ENCODE data around the gene CADPS.

Gene CADPS

DNA sequence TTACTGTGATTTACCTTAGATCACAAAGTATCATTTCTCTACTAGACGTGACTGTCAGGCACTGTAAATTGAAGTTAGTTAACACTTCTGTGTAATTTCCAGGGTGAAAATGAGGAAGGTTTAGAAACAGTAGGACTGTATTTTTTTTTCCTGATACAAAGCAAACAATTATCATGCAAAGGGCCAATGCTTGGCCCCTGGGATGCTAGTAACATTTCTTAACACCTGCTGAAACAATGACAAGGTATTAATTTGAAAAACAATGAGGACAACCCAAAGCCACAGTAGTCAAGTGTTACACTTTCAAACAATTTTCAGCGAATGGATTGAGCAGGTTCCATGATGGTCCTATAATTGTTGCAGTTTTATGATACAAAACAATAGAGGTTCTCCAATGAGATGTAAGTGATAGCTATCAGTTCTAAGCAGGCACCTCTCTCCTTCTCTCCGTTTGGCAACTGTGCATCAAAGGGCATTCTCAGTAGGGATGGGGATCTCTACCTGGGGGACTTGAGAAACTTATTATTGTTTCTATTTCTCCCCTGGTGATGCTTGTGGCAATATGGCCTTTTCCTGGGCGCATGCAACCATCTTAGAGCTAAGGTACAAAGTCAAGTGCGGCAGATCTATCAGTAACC lies 435.9 kb downstream of the CADPS start:
- no peak for DNase-seq (ENCODE audit: low read depth in 2 of 2)

DNA sequence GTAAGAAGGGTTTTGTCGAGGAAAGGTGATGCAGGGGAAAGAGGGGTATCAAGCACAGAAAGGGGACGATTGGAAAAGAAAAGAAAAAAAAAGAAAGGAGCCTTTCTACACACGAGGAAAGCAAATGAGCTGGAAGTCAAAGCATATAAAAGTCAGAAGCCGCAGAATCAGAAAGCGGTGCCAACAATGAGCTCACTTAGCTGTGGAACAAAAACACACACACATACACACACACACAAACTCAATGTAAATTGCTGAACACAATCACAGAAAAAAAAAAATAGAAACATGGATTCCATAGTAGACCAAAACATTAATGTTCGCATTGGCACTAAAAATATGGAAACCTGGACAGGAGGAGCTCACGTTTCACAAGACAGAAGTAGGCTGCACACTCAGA lies 438.4 kb downstream of the CADPS start:
- no peak for DNase-seq (ENCODE audit: low read depth in 2 of 2)

DNA sequence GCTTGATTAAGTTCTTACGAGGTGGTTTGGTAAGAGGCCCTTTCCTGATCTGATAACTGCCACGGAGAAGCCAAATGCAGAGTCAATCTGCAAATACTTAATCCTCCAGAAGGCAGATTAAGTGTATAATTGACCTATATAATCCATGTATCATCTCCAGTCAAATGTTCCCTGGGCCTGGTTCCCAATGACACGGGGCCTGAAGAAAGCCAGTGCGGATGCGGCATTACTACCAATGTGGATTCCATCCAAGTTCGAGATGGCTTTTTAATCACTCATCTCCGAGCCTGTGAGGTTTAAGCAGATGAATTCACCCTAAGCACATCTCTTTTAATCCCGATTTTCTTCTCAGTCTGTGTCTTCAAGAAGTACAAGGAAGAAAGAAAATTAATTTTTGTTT lies 441.8 kb downstream of the CADPS start:
- DNase-seq (ENCODE audit: low read depth in 2 of 2): no peak

DNA sequence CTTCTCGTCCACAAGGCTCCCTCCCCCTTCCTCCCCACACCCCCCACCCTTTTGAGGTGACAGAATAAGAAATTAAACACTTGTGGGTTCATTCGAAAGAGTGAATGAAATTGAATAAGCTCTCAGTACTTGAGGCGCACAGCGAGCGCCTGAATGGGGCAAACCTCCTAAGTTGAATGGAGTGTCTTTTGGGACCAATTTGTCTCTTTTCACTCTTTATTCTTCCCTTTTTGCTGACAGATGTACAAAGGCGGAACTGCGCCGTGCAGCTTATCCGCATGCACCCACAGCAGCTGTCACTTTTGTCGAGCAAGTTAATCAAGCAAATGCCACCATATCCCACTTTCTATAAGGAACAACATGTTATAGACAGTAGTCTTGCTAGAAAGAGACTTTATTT lies 454.0 kb downstream of the CADPS start:
- no peak for DNase-seq (ENCODE audit: low read depth in 2 of 2)

DNA sequence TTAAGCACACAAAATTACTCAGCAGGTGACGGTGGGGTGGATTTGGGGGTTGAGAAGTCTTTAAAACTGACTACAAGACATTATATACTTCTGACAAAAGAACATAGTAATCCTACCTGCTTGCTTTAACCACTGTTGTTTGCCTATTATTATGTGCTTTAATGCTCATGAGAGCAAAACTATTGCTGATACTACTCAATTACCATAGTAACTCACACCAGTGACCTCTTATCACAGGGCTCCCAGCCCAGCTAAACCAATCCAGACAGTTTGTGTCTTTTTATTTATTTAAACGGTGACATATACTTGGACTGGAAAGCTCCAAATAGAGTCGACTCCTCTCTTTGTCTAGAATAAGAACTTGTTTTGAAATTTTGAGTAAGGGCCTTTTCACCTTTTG lies 459.1 kb downstream of the CADPS start:
- DNase-seq (ENCODE audit: low read depth in 2 of 2): no peak

DNA sequence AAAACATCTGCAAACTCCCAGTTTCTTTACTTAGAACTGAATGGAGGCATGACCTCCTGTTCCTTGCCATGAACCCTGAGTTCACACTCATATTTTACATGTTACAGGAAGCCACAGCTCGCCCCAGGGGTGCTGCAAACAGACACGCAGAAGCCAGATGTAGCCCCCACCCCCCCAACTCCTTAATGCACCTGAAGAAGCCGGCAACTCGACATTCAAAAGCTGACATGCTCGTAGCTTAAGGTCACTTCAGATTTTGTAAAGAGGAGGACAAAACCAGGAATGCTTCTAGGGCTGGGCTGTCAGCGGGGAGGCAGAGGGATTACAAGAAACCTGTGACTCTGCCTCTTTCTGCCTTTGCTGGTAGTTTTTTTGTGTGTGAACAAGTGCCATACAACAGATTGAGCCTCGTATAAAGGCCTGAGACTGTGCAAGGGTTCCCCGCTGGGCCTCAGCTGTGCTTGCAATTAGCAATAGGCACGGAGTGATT lies 459.9 kb downstream of the CADPS start:
- no peak for DNase-seq (ENCODE audit: low read depth in 2 of 2)

DNA sequence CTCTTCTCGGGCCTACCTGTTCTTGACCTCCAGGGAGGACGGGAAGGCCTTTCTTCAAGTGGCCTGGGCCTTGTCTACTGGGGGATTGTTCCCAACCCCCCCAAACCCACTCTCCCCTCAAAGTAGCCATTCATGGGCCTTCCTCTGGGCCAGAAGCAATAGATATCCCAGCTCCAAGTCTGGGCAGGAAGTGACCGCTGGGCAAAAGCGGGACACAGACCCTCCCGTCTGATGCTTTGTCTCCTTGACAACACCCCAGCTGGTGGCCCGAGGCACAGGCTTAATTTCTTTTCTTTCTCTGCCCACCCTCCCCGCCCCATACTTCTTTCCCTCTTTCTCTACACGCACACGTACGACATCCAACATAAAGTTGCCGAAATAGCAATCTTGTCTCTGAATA lies 460.4 kb downstream of the CADPS start:
- DNase-seq (ENCODE audit: low read depth in 2 of 2): no peak

DNA sequence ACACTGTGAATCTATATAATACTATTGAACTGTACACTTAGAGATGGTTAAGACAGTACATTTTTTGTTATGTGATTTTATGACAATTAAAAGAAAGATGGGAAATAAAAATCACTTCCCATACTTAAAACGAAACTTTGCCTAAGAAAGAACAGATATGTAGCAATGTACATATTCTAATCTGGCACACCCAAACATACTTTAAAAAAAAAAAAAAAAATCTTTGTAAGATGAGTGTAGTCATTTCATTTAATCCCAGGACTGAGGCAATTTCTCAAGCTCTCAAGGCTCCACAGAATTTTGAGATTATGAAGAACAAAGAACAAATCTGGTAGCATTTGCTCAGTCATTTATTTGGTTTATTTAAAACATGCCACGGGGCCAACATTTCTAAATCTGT lies 461.5 kb downstream of the CADPS start:
- DNase-seq (ENCODE audit: low read depth in 2 of 2): no peak

DNA sequence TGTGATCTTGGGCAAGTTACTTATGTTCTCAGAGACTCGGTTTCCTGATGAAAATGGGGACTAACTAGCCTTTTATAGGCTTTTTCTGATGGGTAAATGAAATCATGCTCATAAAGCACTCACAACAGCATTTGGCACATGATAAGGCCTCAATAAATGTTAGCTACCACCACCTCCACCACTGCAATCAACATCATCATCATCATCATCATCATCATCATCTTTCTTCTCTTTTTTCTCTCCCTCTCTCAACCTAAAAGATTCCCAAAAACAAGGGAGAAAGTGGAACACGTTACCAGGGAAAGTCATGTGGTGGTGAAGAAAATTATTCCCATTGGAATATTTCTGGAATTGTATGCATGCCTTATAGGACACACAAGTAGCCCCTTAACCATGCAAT lies 468.3 kb downstream of the CADPS start:
- DNase-seq (ENCODE audit: low read depth in 2 of 2): no peak

DNA sequence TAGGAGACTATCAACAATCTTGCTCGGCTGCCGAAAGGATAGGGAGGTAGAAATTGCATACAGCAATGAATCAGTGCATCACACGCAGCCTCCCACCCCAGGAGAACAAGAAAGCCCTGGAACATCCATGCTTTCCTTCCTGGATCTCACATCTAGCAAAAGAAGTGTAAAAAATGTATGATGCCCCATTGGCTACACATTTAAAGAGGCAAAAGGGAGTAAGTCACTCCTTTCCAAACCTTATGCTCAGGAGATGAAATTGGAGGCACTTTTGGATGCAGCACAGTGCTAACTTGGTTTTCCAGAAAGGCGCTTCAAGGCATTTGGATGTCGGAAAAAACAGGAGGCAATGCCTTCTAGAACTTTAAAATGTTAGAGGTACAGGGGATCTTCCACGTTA lies 469.6 kb downstream of the CADPS start:
- no peak for DNase-seq (ENCODE audit: low read depth in 2 of 2)

DNA sequence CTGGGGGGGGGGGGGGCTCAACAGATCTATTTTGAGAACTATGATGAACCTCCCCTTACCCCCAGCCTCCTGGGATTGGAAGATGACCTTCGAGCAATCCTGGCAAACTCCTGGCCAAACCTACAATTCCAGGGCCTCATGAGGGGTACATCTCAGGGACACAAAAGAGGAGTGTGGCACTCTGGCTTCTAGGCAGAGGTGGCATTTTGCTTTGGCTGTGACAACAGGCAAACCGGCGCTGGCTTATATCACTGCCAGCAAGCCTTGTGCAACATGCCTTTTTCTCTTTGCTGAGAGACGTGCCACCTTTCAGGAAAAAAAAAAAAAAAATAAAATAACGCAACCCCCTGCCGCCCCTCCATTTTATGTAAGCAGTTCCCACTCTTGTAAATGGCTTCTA lies 470.1 kb downstream of the CADPS start:
- no peak for DNase-seq (ENCODE audit: low read depth in 2 of 2)

DNA sequence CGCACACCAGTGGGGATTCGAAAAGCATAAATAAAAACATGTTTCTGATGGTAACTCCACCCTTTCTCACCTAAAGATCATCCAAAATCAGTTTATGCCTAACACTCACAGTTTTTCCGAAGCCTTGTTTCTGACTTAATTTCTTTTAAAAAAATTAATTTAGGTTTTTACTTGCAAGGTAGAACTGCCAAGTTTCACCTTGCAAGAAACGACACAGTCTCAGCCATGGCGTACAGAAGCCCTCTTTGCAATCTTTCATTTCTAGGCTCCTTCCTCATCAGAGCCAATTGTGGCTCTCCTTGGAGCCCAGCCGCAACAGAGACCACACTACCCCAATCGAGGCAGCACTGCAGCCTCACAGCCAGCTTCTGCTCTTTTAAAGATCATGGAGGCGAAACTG lies 470.9 kb downstream of the CADPS start:
- no peak for DNase-seq (ENCODE audit: low read depth in 2 of 2)

DNA sequence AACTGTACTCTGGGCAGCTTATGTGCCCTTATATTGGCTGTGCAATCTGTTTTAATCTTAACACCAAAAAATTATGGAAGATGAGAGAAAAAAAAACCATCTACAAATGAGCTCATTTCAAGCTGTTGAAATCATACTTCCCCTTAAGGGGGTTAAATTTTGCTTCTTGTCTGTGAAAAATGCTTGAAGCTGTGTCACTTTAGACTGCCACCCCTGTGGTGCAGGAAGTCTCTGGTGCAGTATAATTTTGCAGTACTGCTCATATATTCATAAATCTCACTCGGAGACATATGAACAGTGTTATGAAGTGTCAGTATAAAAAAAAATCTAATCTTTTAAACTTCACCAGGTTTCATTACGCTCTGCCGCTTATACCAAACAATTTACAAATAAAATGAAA lies 471.5 kb downstream of the CADPS start:
- no peak for DNase-seq (ENCODE audit: low read depth in 2 of 2)

DNA sequence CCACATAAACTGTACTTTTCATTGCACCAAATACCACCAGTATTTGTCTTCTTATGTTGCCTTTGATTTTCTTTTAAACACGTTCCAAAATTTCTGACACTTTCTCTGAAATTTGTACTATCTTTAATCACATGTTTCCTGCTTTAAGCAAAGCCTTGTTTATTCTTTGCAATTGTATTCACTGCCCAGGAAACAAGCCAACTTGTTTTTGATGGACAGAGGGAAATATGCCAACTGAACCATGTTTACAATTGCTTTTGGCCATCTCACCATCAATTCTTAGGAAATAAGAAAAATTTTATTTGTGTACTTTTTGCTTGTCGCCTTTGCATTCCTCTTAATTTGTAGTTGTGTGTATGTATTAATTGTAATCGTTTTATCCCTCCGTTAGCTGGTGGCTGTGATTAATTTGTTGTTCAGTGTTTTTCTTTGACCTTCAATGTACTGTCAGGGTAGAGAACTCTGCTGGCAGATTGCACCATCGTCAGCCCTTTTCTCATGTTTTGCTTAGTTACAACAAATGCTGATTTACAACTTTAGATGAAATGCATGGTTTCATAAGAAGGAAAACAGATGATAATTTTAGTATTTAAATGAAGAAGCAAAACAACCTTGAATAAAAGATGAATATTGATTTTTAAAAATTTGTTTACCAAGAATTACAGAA lies 482.5 kb downstream of the CADPS start:
- no peak for DNase-seq (ENCODE audit: low read depth in 2 of 2)

DNA sequence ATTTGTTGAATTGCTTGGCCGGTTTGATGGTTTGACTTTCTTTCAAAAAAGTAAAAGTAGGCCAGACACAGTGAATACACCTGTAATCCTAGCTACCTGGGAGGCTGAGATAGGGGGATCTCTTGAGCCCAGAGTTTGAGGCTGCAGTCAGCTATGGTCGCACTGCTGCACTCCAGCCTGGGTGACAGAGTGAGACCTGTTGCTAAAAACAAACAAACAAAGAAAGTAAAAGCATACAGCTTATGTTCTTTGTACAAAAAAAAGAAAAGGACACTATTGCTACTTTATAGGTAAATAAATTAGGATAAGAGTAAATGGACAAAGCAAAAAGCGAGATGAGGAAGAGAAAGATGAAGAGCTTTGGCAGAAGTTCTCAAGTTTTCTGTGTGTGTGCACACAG lies 488.0 kb downstream of the CADPS start:
- no peak for DNase-seq (ENCODE audit: low read depth in 2 of 2)

DNA sequence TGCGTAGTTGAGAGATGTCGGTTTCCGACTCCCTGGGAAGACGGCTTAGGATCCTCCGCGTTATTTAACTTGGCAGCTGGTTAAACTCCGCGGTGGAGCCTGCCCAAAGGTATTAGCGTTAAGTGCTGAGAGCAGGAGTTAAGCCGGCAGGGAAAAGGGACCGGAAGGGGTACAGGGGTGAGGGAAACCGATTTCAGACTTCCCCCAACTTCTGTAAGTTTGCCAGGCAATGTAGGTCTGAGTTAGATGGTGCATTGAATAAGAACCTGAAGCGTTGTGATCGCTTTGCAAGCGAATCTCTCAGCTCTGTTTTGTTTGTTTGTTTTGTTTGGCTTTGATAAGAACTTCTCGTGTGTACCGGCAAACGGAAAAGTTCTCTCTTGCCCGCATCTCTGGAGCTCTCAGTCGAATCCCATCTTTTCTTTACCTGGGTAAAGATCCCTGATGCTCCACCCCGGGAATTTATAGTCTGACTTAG lies 495.9 kb downstream of the CADPS start:
- no peak for DNase-seq (ENCODE audit: low read depth in 2 of 2)

DNA sequence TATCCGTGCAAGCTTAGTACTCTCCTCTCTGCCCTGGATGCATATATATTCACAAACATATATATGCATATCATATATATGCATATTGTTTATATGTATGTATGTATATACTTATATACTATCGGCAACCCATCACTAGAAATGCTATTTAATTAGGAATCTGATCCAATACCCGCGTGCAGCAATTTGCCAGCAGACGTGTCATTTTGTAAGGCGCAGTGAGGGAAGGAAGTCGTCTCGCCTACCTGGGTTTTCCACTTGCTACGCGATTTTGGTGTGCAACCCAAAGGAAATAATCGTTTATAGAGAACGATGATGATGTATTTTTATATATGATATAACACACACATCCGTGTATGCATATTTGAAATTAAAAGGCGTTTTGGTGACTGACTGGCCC lies 496.3 kb downstream of the CADPS start:
- DNase-seq (ENCODE audit: low read depth in 2 of 2): no peak

DNA sequence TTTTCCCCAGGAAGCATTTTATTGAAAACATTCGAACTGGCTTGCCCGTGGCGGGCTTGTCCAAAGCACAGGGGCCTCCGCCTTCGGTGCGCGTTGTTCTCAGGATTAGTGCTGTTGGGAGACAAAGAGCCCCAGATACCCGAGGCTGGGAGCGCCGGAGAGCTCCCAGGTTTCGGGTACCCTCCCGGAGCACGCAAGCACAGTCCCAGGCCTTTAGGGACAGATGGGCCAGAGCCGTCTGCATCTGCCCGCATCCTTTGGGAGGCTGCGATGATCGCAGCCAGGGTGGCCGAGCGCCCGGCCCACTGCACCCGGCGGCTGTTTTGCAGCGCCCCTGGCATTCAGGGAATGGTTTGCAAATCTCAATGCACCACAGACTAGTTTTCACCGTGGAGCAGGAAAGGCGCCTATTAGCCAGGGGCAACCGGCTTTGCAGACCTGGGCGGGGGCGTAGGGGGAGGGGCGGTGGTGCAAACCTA lies 496.9 kb downstream of the CADPS start:
- DNase-seq (ENCODE audit: low read depth in 2 of 2): no peak

DNA sequence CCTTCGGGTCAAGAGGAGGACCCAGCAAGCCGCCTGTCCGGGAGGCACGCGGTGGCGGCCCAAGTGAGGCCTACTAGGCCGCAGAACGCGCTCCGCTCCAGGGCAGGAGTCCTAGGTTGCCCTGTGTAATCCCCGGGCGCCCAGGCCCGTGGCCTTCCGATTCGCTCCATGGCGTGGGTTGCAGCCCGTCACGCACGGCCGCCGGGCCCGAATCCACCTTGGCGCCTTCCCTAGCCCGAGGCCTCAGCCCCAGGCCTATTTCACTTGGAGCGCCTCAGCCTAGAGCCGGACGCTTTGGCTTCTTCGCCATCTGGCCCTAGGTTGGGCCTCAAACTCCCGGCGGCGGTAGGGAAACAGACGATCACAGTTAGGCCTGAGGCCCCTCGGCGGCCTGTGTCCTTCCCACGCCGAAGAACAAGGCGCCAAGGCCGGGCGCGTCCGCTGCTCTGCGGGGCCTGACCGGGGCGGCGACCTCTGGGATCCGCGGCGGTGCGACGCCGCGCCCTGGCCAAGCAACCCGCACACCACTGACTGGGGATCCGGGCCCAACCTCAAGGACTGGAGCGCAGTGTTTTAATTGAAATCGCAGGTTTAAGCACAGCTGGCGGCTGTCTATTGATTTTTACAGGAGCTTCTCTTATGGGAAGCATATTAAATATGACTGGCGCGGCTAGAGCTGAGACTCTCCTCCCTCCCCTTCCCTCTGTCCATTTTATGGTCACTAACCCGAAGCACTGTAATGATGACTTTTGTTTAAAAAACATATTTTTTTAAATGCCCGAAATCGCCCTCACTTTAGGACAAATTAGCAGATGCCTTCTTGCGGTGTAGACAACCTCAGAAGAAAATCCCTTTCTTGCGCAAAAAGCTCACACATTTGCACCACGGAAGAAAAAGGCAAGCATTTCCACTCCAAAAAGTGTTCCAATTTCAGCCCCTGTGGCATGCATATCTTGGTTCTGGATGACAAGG lies 498.0 kb downstream of the CADPS start:
- DNase-seq (ENCODE audit: low read depth in 2 of 2): no peak

DNA sequence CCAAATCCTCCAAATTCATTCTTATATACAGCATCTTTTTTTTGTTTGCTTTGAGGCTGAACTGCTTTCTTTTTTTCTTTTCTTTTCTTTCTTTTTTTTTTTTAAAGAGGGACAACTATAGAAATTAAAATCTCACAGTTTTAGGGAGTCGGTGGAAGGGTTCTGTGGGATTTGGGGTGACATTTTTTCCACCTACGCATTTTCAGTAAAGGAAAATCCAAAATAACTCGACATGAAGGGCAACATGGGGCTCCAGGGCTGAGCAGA lies 498.8 kb downstream of the CADPS start:
- no peak for DNase-seq (ENCODE audit: low read depth in 2 of 2)

DNA sequence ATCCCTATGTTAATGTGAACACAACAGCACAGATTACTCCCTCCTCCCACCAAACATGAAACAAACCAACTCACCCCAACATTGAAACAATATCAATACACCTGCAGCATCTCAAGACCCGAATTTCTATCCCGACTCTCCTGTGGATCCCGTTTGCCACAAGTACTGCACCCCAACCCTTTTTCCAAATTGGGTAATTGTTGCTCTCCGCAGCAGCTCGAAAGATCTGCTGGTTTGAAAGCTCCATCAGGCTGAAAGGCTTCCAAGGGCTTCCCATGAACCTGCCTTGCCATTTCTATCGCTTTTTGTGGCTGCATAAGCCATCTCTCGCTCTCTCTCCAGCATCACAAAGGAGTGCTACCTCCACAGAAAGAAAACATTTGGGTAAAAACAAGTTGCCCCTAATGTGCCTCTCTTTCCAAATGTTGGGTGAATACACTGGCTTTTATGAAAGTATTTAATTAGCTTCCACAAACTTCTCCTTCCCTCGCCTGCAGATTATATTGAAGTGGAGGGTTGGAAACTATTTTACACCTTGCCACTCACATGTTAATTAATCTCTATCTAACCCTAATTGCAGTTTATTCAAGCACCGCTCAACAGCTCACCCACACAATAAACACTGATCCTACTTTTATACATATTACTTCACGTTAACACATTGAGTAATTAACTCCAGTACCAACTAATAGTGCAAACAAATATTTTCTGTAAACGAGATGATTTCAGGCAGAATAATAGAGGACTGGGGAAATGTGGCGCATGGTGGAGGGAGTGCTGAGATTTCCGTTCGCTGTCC lies 499.4 kb downstream of the CADPS start:
- no peak for DNase-seq (ENCODE audit: low read depth in 2 of 2)

All from stimulated activated CD4-positive, alpha-beta T cell treated with anti-CD3 and anti-CD28 coated beads, Interleukin-1b, Interleukin-23, amount 100 ng/mL, for 1 hour (primary cell).